GM20000 (cell line): ENCODE measurements around the gene PIK3C2B.

Experiments used
- DNase-seq: peaks from one replicate; pipeline ENCODE4 v3.0.0; 2012; ENCODE audit warnings: low spot score
- CTCF ChIP-seq: IDR thresholded peaks from 2 replicates; pipeline ENCODE4 v1.5.1; 2012; ENCODE audit warnings: mild to moderate bottlenecking, control low read depth; ENCODE audit errors: extremely low read depth, missing control alignments

Gene PIK3C2B

GRCh38 chr1:204514828-204515227 lies 20.2 kb upstream of the PIK3C2B start:
- no peak for TF ChIP-seq CTCF
- no peak for DNase-seq

GRCh38 chr1:204513117-204513716 lies 18.6 kb upstream of the PIK3C2B start:
- peak; percentile 61 for DNase-seq
- no peak for TF ChIP-seq CTCF

DNA sequence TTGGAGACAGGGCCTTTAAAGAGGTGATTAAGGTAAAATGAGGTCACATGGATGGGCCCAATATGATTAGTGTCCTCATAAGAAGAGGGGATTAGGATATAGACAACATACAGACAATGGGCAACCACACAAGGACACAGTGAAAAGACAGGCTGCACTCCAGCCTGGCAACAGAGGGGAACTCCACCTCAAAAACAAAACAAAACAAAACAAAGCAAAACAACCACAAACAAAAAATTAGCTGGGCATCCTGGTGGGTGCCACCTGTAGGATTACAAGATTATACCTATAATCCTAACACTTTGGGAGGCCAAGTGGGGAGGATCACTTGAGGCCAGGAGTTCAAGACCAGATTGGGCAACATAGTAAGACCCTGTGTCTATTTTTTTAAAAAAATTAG lies 16.8 kb upstream of the PIK3C2B start:
- no peak for DNase-seq
- no peak for TF ChIP-seq CTCF

DNA sequence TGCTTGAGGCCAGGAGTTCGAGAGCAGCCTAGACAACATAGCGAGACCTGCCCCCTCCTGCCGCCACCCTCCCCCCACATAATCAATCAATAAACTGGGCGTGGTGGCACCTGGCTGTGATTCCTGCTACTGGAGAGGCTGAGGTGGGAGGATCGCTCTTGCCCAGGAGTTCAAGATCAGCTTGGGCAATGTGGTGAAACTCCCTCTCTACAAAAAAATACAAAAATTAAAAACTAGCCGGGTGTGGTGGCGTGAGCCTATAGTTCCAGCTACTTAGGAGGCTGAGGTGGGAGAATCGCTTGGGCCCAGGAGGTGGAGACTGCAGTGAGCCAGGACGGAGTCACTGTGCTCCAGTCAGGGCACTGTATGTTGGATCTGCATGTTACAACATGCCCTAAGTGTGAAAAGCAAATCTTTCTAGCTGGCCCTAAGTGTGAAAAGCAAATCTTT lies 14.6 kb upstream of the PIK3C2B start:
- no peak for DNase-seq
- no peak for TF ChIP-seq CTCF

GRCh38 chr1:204507317-204508105 lies 12.9 kb upstream of the PIK3C2B start:
- TF ChIP-seq CTCF = no peak
- no peak for DNase-seq

GRCh38 chr1:204506969-204507316 lies 12.3 kb upstream of the PIK3C2B start:
- DNase-seq = peak; percentile 54
- no peak for TF ChIP-seq CTCF

DNA sequence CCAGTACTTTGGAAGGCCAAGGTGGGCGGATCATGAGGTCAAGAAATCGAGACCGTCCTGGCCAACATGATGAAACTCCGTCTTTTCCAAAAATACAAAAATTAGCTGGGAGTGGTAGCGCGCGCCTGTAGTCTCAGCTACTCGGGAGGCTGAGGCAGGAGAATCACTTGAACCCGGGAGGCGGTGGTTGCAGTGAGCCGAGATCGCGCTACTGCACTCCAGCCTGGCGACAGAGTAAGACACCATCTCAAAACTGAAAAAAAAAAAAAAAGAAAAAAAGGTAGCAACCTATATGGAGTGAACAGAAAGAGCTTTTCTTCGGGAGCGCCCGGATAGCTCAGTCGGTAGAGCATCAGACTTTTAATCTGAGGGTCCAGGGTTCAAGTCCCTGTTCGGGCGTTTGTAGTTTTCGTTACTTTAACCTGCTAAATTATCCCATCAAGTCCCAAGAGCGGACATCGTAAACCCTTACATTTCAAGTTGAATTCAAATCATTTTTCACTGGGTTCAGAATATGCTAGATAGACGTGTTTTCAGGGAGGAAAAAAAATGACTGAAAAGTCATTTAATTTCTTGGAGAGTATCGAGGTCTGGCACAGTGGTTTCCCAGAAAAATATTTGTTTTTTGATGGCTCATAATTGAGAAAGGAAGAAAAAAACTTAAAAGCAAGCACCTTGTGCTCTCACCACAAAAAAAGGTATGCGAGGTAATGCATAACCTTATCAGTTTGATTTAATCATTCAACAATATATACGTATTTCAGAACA lies 11.8 kb upstream of the PIK3C2B start:
- DNase-seq = no peak
- no peak for TF ChIP-seq CTCF
